ENCODE results near the gene VPS35.

The VPS35 gene

GRCh38 chr16:46618516-46618915 is 70.5 kb downstream of the VPS35 start (continued):
- TF ChIP-seq, protein P1, sequence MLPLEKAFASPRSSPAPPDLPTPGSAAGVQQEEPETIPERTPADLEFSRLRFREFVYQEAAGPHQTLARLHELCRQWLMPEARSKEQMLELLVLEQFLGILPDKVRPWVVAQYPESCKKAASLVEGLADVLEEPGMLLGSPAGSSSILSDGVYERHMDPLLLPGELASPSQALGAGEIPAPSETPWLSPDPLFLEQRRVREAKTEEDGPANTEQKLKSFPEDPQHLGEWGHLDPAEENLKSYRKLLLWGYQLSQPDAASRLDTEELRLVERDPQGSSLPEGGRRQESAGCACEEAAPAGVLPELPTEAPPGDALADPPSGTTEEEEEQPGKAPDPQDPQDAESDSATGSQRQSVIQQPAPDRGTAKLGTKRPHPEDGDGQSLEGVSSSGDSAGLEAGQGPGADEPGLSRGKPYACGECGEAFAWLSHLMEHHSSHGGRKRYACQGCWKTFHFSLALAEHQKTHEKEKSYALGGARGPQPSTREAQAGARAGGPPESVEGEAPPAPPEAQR (tag by site-specific recombination; IDR thresholded peaks at IDR 0.05): no peak
- TF ChIP-seq HOXC10 (CRISPR knock-in tag; IDR thresholded peaks at IDR 0.05) (no peak), ZNF76 (tag by site-specific recombination; IDR thresholded peaks at IDR 0.05; ENCODE audit: borderline replicate concordance, low read depth) (no peak), TCF7L2 (IDR thresholded peaks at IDR 0.05; ENCODE audit: borderline replicate concordance, low read depth, low read length) (no peak), ZNF398 (tag by site-specific recombination; IDR thresholded peaks at IDR 0.05) (no peak)
- TF ChIP-seq, protein P2, sequence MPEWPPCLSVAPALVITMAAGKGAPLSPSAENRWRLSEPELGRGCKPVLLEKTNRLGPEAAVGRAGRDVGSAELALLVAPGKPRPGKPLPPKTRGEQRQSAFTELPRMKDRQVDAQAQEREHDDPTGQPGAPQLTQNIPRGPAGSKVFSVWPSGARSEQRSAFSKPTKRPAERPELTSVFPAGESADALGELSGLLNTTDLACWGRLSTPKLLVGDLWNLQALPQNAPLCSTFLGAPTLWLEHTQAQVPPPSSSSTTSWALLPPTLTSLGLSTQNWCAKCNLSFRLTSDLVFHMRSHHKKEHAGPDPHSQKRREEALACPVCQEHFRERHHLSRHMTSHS (tag by site-specific recombination; IDR thresholded peaks at IDR 0.05): no peak

DNA sequence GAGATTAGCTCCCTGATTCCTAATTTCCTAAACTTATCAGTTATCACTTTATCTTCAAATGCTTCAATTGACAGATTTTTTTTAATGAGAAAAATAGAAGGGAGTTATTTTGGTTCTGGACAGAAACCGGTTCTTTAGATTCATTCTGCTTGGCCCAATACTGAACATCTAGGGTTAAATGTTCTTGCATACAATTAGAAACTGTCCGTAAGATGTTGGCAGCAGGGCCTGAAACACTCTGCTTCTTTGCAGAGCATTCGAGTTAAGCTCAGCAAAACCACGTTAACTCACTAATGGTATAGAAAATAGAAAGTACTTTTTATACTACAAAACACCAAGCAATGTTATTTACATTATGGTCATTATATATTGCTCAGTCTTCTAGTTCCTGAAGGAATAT is 75.0 kb downstream of the VPS35 start:
- CTCF ChIA-PET: interaction anchor here (0.7 to 1.3 kb wide), 2 partner anchors 15 to 81 kb away, joined by 3 to 6 read pairs; no protein-coding TSS in a partner anchor
- H3K4me3 ChIP-seq (ENCODE audit: low read depth, low read length): no peak overlapping the region
- H3K9me3 ChIP-seq (ENCODE audit: control insufficient read depth, insufficient read depth, low read depth, low read length): no peaks in the 10 kb centered on the region
- POLR2A ChIA-PET: no interaction called here
- H3K27ac ChIP-seq (ENCODE audit: extremely low read depth, low read depth, low read length): no peak overlapping the region
- peaks cover 30 to 84% of the 10 kb centered on the region in 2 experiments for H3K36me3 ChIP-seq (ENCODE audit: control insufficient read depth in 2 of 2, insufficient read depth in 1 of 2, low read length in 2 of 2)
- H3K4me1 ChIP-seq (ENCODE audit: control insufficient read depth, insufficient read depth, low read length): no peaks in the 10 kb centered on the region
- TF ChIP-seq ZNF10 (tag by site-specific recombination; IDR thresholded peaks at IDR 0.05): no peak
- no peak for TF ChIP-seq ZNF239 (tag by site-specific recombination; IDR thresholded peaks at IDR 0.05)
- no peak for TF ChIP-seq PRDM6 (tag by site-specific recombination; IDR thresholded peaks at IDR 0.05)

DNA sequence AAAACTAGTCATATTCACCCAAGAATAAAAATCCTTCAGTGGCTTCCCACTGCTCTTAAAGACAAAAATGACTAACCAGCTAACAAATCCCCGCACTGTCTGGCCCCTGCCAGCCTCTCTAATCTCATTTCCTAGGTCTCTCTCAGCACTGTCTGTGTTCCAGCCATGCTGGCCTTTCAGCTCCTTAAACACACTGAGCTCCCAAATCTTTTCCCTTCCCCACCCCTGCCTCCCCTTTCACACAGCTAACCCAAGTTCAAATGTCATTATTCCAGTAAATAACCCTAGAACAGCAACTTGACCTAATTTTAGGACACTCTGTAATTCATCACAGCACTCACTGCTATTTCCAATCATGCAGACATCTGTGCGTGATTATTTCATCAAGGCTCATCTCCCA is 75.6 kb downstream of the VPS35 start:
- H3K27ac ChIP-seq (ENCODE audit: extremely low read depth, low read depth, low read length): no peak overlapping the region
- ChIA-PET CTCF (interaction anchor here (0.7 to 1.3 kb wide), 3 partner anchors 16 to 80 kb away, joined by 3 to 6 read pairs (median 3); no protein-coding TSS in a partner anchor), POLR2A (no interaction called here)
- TF ChIP-seq ZNF335 (tag by site-specific recombination; conservative IDR thresholded peaks at IDR 0.05): no peak
- TF ChIP-seq ZSCAN4 (tag by site-specific recombination; IDR thresholded peaks at IDR 0.05): no peak
- no peak for TF ChIP-seq KLF16 (tag by site-specific recombination; IDR thresholded peaks at IDR 0.05)
- TF ChIP-seq ZBTB26 (tag by site-specific recombination; optimal IDR thresholded peaks at IDR 0.05): no peak
- no peak for TF ChIP-seq ZNF394 (tag by site-specific recombination; IDR thresholded peaks at IDR 0.05; ENCODE audit: borderline replicate concordance)
- peaks cover 34 to 84% of the 10 kb centered on the region in 2 experiments for H3K36me3 ChIP-seq (ENCODE audit: control insufficient read depth in 2 of 2, insufficient read depth in 1 of 2, low read length in 2 of 2)
- H3K9me3 ChIP-seq (ENCODE audit: control insufficient read depth, insufficient read depth, low read depth, low read length): no peaks in the 10 kb centered on the region
- H3K4me3 ChIP-seq (ENCODE audit: low read depth, low read length): no peak overlapping the region
- H3K4me1 ChIP-seq (ENCODE audit: control insufficient read depth, insufficient read depth, low read length): no peaks in the 10 kb centered on the region
